Bronchial epithelial cell (primary cell): ENCODE results near the gene ABCC2. TPM values are rescaled to one million over a fixed set of nuclear protein-coding genes. Genes with fewer than 3 reads are reported as not detected.
A peak's percentile ranks its signal among the peaks of the same experiment; 100 is the strongest.

ENCODE experiments used
- DNase-seq: peaks from one replicate; pipeline ENCODE4 v3.0.0-alpha.2; 2010; ENCODE audit warnings: low read depth
- FAIRE-seq: peaks from 2 replicates; lab custom pipeline; 2011; peaks lifted over from hg19 to GRCh38; lab: Jason Lieb, UNC
- H3K27me3 ChIP-seq: 2 replicates; pipeline ENCODE4 v1.5.1; 2011; ENCODE audit warnings: low read length; ENCODE audit not compliant: control insufficient read depth, insufficient read depth
- H3K36me3 ChIP-seq: 2 replicates; pipeline ENCODE4 v1.5.1; 2011; ENCODE audit warnings: low read length; ENCODE audit not compliant: control insufficient read depth, insufficient read depth
- H3K4me3 ChIP-seq: 2 replicates; pipeline ENCODE4 v1.5.1; 2011; ENCODE audit warnings: mild to moderate bottlenecking, low read depth, low read length, control low read depth
- CTCF ChIP-seq: IDR thresholded peaks from 2 replicates; pipeline ENCODE4 v1.5.1; 2011; ENCODE audit warnings: mild to moderate bottlenecking, moderate library complexity, low read length, control low read depth, inconsistent platforms; ENCODE audit not compliant: insufficient read depth, severe bottlenecking
- total RNA-seq: library from RNA; depleted of rRNA; stranded (reverse); fragments of >200 nt; gene quantifications from 2 replicates; pipeline ENCODE4 v1.2.1, GENCODE V29; 2014

ABCC2 gene
- total RNA-seq, 1 donor from 2014 or later = 0.53 TPM

GRCh38 chr10:99844433-99844955 is 62.1 kb downstream of the ABCC2 start:
- H3K4me3 ChIP-seq = no peak overlapping the region
- H3K27me3 ChIP-seq = no peaks in the 10 kb centered on the region
- no peaks in the 10 kb centered on the region for H3K36me3 ChIP-seq
- no peak for TF ChIP-seq CTCF
- FAIRE-seq = no peak
- DNase-seq = no peak

- DNase-seq = peak; percentile 92
- no peak for FAIRE-seq
- Histone ChIP-seq H3K36me3 (no peaks in the 10 kb centered on the region), H3K4me3 (no peak overlapping the region), H3K27me3 (no peaks in the 10 kb centered on the region)
- TF ChIP-seq CTCF = peak; percentile 81
Measured at GRCh38 chr10:99845837-99846382, 63.5 kb downstream of the ABCC2 start.

GRCh38 chr10:99849057-99849456 is 66.6 kb downstream of the ABCC2 start:
- Histone ChIP-seq H3K27me3 (no peaks in the 10 kb centered on the region), H3K4me3 (no peak overlapping the region), H3K36me3 (no peaks in the 10 kb centered on the region)
- no peak for FAIRE-seq
- DNase-seq = no peak
- no peak for TF ChIP-seq CTCF

GRCh38 chr10:99849536-99849935 is 67.1 kb downstream of the ABCC2 start:
- FAIRE-seq (no peak), DNase-seq (no peak)
- no peaks in the 10 kb centered on the region for H3K27me3 ChIP-seq

GRCh38 chr10:99850021-99850766 is 67.8 kb downstream of the ABCC2 start:
- Histone ChIP-seq H3K36me3 (no peaks in the 10 kb centered on the region), H3K27me3 (no peaks in the 10 kb centered on the region), H3K4me3 (no peak overlapping the region)
- no peak for FAIRE-seq
- no peak for TF ChIP-seq CTCF
- DNase-seq = no peak

More at GRCh38 chr10:99849536-99849935, 67.1 kb downstream of the ABCC2 start:
- TF ChIP-seq CTCF = no peak
- Histone ChIP-seq H3K4me3 (no peak overlapping the region), H3K36me3 (no peaks in the 10 kb centered on the region)
